GM12878 (cell line): ENCODE data around the gene USP10. TPM values are rescaled to one million over a fixed set of nuclear protein-coding genes. Genes with fewer than 3 reads are reported as not detected.

Experiments
- ATF7 ChIP-seq: fragments of 450-650 bp; IDR thresholded peaks from 2 replicates; pipeline ENCODE4 v1.6.1; 2016; ENCODE audit warnings: low read depth, mild to moderate bottlenecking
- BACH1 ChIP-seq: fragments of 450-650 bp; IDR thresholded peaks from 2 replicates; pipeline ENCODE4 v1.6.1; 2017; ENCODE audit warnings: mild to moderate bottlenecking, borderline replicate concordance
- BCL11A ChIP-seq: IDR thresholded peaks from 2 replicates; pipeline ENCODE4 v1.6.1; 2011; ENCODE audit warnings: low read depth, low read length
- IKZF2 ChIP-seq, 2 experiments: fragments of 450-650 bp; IDR thresholded peaks; 2 replicates each; pipeline ENCODE4 v1.6.1; 2017; ENCODE audit warnings: mild to moderate bottlenecking in 2 of 2, moderate library complexity in 2 of 2
- JUNB ChIP-seq: IDR thresholded peaks from 2 replicates; pipeline ENCODE4 v1.6.1; 2016; ENCODE audit warnings: antibody characterized with exemption, mild to moderate bottlenecking
- MTA2 ChIP-seq: fragments of 450-650 bp; IDR thresholded peaks from 2 replicates; pipeline ENCODE4 v1.6.1; 2016; ENCODE audit warnings: low read depth, mild to moderate bottlenecking, moderate library complexity
- MTA3 ChIP-seq: IDR thresholded peaks from 2 replicates; pipeline ENCODE4 v1.6.1; 2012; ENCODE audit warnings: low read length, inconsistent platforms, borderline replicate concordance
- PAX8 ChIP-seq: fragments of 450-650 bp; IDR thresholded peaks from 2 replicates; pipeline ENCODE4 v1.6.1; 2017; ENCODE audit warnings: mild to moderate bottlenecking, moderate library complexity
- PML ChIP-seq: IDR thresholded peaks from 2 replicates; pipeline ENCODE4 v1.6.1; 2012; ENCODE audit warnings: low read length, inconsistent platforms
- RUNX3 ChIP-seq: IDR thresholded peaks from 2 replicates; pipeline ENCODE4 v1.6.1; 2012; ENCODE audit warnings: low read length, inconsistent platforms
- SPI1 ChIP-seq: IDR thresholded peaks from 2 replicates; pipeline ENCODE4 v1.6.1; 2011; ENCODE audit warnings: low read depth, mild to moderate bottlenecking, low read length, moderate library complexity, borderline replicate concordance; ENCODE audit not compliant: insufficient read depth
- SUPT20H ChIP-seq: IDR thresholded peaks from 2 replicates; pipeline ENCODE4 v1.6.1; 2011; ENCODE audit warnings: low read depth, mild to moderate bottlenecking, low read length, moderate library complexity, borderline replicate concordance; ENCODE audit not compliant: control insufficient read depth
- ZNF384 ChIP-seq: IDR thresholded peaks from 2 replicates; pipeline ENCODE4 v1.6.1; 2012; ENCODE audit warnings: low read depth, mild to moderate bottlenecking, low read length, improper control_type of control experiment, borderline replicate concordance
- polyA plus RNA-seq, 11 experiments: library from polyadenylated mRNA; depleted of rRNA in 4 of 11; unstranded in 6 of 11; stranded (reverse) in 5 of 11; fragments of >200 nt; fragmentation: Nextera tagmentation in 4 of 11; fragmentation: Illumina TruSeq in 1 of 11; extraction: Ambion mirVana in 4 of 11; extraction: Trizol in 1 of 11; gene quantifications; 1 replicate in 1 of 11; 2 replicates in 10 of 11; pipeline versions ENCODE4 v1.2.1 to v1.2.3, GENCODE V29; 2011 to 2016; ENCODE audit warnings: inconsistent platforms in 2 of 11, missing spikeins in 2 of 11, low read depth in 1 of 11
- total RNA-seq, 4 experiments: library from RNA; depleted of rRNA in 3 of 4; stranded (reverse); fragments of >200 nt in 3 of 4; fragmentation: Illumina TruSeq in 1 of 4; extraction: Trizol in 1 of 4; gene quantifications; 2 replicates each; pipeline versions ENCODE4 v1.2.1 to v1.2.3, GENCODE V29; 2013 to 2021
- TF ChIP-seq, protein P1 (sequence below): fragments of 450-650 bp; IDR thresholded peaks from 2 replicates; pipeline ENCODE4 v1.6.1; 2017; ENCODE audit warnings: low read depth, mild to moderate bottlenecking, moderate library complexity
- TF ChIP-seq, protein P2 (sequence below): IDR thresholded peaks from 2 replicates; pipeline ENCODE4 v1.6.1; 2012; ENCODE audit warnings: low read length, inconsistent platforms

USP10 gene
- total and polyA plus RNA-seq, 10 of the 15 experiments (the other 5 are each of a cell fraction or from before 2014, with no cell fraction given) = 46.1 to 160 (median 105) TPM

DNA sequence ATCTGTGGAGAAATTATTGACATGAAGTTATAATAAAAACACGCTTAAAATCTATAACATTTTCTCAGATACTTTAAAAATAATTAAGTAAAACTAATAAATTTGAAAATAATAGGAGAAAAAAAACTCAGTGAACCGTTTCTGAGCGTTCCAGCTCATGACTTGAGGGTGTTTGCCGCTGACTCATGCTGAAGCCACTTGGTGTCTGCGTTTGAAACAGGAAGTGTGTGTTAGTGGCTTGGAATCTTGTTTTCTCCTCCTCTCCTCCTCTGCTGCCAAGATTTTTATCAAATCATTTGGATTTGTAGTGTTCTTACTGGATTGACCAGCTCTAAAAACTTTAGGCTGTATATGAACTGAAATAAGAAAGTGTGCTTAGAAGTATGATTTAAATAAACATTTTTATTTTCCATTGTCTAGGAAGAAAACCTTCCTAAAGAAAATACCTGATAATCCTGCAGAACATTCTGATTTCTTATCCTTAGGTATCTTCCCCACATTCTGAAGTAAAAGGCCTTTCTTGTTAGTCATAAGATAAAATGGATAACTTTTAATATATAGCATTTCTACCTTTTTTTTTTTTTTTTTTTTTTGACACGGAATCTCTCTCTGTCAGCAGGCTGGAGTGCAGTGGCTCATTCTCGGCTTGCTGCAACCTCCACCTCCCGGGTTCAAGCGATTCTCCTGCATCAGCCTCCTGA is 30.8 kb downstream of the USP10 start (continued):
- TF ChIP-seq, protein P1, sequence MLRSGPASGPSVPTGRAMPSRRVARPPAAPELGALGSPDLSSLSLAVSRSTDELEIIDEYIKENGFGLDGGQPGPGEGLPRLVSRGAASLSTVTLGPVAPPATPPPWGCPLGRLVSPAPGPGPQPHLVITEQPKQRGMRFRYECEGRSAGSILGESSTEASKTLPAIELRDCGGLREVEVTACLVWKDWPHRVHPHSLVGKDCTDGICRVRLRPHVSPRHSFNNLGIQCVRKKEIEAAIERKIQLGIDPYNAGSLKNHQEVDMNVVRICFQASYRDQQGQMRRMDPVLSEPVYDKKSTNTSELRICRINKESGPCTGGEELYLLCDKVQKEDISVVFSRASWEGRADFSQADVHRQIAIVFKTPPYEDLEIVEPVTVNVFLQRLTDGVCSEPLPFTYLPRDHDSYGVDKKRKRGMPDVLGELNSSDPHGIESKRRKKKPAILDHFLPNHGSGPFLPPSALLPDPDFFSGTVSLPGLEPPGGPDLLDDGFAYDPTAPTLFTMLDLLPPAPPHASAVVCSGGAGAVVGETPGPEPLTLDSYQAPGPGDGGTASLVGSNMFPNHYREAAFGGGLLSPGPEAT = peak; percentile 77; the same call in 1 of the 2 replicates
- TF ChIP-seq BCL11A (peak; percentile 68), IKZF2 (IDR thresholded peaks at IDR 0.05) (peak; percentile 92 to 93), PAX8 (peak; percentile 64; the same call in 1 of the 2 replicates), JUNB (peak; percentile 79), SUPT20H (no peak), MTA3 (0 out of 2 replicates have a peak, but pooled peaks have one; percentile 39), MTA2 (peak; percentile 66), PML (no peak), SPI1 (peak; percentile 95), ZNF384 (peak; percentile 6; the same call in 1 of the 2 replicates), RUNX3 (peak; percentile 65), BACH1 (peak; percentile 41; the same call in 1 of the 2 replicates), ATF7 (0 out of 2 replicates have a peak, but pooled peaks have one; percentile 32)
- TF ChIP-seq, protein P2, sequence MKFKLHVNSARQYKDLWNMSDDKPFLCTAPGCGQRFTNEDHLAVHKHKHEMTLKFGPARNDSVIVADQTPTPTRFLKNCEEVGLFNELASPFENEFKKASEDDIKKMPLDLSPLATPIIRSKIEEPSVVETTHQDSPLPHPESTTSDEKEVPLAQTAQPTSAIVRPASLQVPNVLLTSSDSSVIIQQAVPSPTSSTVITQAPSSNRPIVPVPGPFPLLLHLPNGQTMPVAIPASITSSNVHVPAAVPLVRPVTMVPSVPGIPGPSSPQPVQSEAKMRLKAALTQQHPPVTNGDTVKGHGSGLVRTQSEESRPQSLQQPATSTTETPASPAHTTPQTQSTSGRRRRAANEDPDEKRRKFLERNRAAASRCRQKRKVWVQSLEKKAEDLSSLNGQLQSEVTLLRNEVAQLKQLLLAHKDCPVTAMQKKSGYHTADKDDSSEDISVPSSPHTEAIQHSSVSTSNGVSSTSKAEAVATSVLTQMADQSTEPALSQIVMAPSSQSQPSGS = peak; percentile 26; the same call in 1 of the 2 replicates
